Tibial artery (tissue), 4 donors: ENCODE data around the gene COL6A5.
"Not testable (repeated sequence)": the region's sequence is repeated elsewhere in the genome, so short reads cannot be mapped to it uniquely, and the experiment has no call there.

Experiments
- DNase-seq, 2 donors: peaks; one replicate each; pipeline ENCODE4 v3.0.0-alpha.2; 2019
- H3K27ac ChIP-seq, 2 donors: fragments of 200-600 bp; sonication (generic) in 1 of 2; 1 replicate in 1 of 2; 2 replicates in 1 of 2; pipeline ENCODE4 v1.5.1; 2018 to 2019; ENCODE audit warnings: mild to moderate bottlenecking in 1 of 2
- H3K27me3 ChIP-seq, 2 donors: fragments of 200-600 bp; sonication (generic) in 1 of 2; one replicate each; pipeline versions ENCODE4 v1.5.1 to v1.6.0; 2016 to 2019
- H3K36me3 ChIP-seq, 3 donors: fragments of 200-600 bp; sonication (generic) in 2 of 3; one replicate each; pipeline ENCODE4 v1.5.1; 2016 to 2019; ENCODE audit warnings: mild to moderate bottlenecking in 2 of 3
- H3K4me1 ChIP-seq, 4 donors: fragments of 200-600 bp; sonication (generic) in 2 of 4; 1 replicate in 3 of 4; 2 replicates in 1 of 4; pipeline ENCODE4 v1.5.1; 2016 to 2019
- H3K4me3 ChIP-seq, 2 donors: fragments of 200-600 bp; sonication (generic) in 1 of 2; 1 replicate in 1 of 2; 2 replicates in 1 of 2; pipeline ENCODE4 v1.5.1; 2018 to 2019; ENCODE audit warnings: mild to moderate bottlenecking in 2 of 2
- H3K9me3 ChIP-seq, 3 donors: fragments of 200-600 bp; sonication (generic) in 1 of 3; one replicate each; pipeline ENCODE4 v1.5.1; 2016 to 2019
- intact Hi-C: fragments of 100-400 bp; cut with DNase I; formaldehyde crosslinking; loops from one replicate; pipeline ENCODE4 v1.15.0; 2023; ENCODE audit warnings: low total_unique reads
- TF ChIP-seq, protein P1 (sequence below), 2 experiments: fragments of 200-600 bp in 1 of 2; fragments of 450-650 bp in 1 of 2; IDR thresholded peaks; one replicate each; pipeline ENCODE4 v1.5.1; 2017 to 2019; ENCODE audit warnings: antibody characterized with exemption in 2 of 2, mild to moderate bottlenecking in 1 of 2, moderate library complexity in 1 of 2

Gene COL6A5

DNA sequence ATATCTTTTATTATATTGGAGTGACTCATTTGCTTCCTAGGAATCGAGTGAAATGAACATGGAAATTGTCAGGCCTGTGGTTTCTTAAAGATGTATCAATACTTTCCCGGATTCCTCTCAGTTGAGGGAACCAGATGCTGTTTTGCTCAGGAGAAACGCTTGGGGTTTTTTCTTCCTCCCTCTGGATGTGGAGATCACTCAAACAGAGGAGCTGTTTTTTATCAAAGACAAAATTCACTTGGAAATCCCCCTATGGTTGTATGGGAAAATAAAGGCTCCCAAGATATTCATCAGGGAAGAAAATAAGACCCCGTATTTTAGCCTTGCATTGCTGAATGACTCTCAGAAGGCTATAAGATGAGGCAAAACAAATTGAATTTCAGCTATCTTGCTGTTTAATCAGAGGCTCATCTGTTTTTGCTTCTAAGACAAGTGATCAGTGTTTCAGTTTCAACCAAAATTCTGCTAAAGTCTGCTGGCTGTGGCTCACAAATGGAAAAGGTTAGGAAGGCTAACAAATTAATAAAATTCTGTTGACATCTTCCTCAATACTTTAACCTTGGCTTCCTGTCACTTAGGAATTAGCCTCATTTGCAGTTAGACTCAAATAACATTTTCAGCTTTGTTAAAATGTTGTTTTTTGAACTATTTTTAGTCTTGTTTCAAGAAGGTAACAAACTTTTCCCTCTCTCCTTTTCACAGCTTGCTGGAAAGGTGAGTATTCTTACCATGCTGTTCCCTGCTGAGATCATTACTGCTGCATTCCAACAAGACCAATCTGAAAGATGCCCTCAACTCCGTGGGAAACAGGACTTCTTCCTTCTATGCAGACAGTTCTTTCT, 83.6 kb downstream of the COL6A5 start:
- intact Hi-C loops = no loop called here
- Histone ChIP-seq H3K27ac (no peak overlapping the region), H3K36me3 (no peaks in the 10 kb centered on the region), H3K27me3 (no peaks in the 10 kb centered on the region), H3K4me1 (no peaks in the 10 kb centered on the region), H3K4me3 (no peak overlapping the region), H3K9me3 (peaks cover 0 to 2% (median 0%) of the 10 kb centered on the region in 3 donors)
- TF ChIP-seq, protein P1, sequence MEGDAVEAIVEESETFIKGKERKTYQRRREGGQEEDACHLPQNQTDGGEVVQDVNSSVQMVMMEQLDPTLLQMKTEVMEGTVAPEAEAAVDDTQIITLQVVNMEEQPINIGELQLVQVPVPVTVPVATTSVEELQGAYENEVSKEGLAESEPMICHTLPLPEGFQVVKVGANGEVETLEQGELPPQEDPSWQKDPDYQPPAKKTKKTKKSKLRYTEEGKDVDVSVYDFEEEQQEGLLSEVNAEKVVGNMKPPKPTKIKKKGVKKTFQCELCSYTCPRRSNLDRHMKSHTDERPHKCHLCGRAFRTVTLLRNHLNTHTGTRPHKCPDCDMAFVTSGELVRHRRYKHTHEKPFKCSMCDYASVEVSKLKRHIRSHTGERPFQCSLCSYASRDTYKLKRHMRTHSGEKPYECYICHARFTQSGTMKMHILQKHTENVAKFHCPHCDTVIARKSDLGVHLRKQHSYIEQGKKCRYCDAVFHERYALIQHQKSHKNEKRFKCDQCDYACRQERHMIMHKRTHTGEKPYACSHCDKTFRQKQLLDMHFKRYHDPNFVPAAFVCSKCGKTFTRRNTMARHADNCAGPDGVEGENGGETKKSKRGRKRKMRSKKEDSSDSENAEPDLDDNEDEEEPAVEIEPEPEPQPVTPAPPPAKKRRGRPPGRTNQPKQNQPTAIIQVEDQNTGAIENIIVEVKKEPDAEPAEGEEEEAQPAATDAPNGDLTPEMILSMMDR (IDR thresholded peaks at IDR 0.05) = no peak
- DNase-seq = no peak

DNA sequence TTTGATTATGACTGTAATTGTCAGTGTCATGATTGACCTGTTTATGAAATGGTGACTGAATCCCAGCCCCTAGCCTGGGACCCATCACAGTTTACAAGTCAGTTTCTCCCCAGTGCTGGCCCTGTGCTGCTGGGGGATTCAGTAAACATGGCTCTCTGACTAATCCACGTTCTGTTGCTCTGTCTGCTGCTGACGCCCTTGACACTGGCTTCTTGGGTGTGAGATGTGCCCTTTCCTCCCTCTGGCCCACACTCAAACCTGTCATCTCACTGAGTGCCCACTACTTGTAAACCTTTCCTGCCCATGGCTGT, 84.2 kb downstream of the COL6A5 start:
- TF ChIP-seq, protein P1 (IDR thresholded peaks at IDR 0.05) = no peak
- intact Hi-C loops = no loop called here

DNA sequence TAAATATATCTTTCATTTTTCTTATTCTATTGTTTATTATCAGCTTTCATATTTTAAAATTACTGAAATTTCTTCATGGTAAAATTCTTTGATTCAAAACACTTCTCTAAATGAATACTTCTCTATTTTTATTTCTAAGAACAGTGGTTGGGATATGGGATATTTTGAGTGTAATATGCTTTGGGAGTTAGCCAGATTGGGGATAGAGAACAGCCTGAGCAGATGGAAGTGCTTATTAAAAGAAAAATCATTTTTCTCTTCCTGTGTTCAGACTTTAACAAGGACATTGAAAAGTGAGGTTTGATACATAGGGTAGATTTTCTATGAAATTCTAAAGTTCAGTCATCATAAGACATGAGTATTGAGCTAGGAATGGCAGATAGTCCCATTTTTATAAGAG, 84.8 kb downstream of the COL6A5 start:
- TF ChIP-seq, protein P1 (IDR thresholded peaks at IDR 0.05) = no peak
- no peak overlapping the region for H3K27ac ChIP-seq
- no peaks in the 10 kb centered on the region for H3K4me1 ChIP-seq
- intact Hi-C loops = no loop called here
- no peaks in the 10 kb centered on the region for H3K36me3 ChIP-seq
- H3K27me3 ChIP-seq = no peaks in the 10 kb centered on the region
- no peak overlapping the region for H3K4me3 ChIP-seq
- peaks cover 0 to 5% (median 0%) of the 10 kb centered on the region in 3 donors for H3K9me3 ChIP-seq
- DNase-seq = no peak

More for the DNA sequence above, 84.2 kb downstream of the COL6A5 start:
- H3K9me3 ChIP-seq = peaks cover 0 to 5% (median 0%) of the 10 kb centered on the region in 3 donors
- no peaks in the 10 kb centered on the region for H3K36me3 ChIP-seq
- H3K4me1 ChIP-seq = no peaks in the 10 kb centered on the region
- no peak overlapping the region for H3K27ac ChIP-seq
- no peak overlapping the region for H3K4me3 ChIP-seq
- no peaks in the 10 kb centered on the region for H3K27me3 ChIP-seq
- no peak for DNase-seq

DNA sequence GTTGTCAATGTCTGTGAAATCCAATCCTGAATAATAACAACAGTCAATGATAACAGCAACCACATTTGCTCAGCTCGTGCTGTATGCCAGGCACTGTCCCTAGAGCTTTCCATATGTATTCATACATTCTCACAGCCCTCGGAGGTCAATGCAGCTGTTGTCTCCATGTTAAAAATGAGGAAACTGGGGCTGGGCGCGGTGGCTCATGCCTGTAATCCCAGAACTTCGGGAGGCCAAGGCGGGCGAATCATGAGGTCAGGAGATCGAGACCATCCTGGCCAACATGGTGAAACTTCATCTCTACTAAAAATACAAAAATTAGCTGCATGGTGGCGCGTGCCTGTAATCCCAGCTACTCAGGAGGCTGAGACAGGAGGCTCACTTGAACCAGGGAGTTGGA, 86.6 kb downstream of the COL6A5 start:
- DNase-seq, H3K36me3 ChIP-seq, H3K27ac ChIP-seq, intact Hi-C loops, H3K4me3 ChIP-seq, H3K9me3 ChIP-seq, H3K27me3 ChIP-seq, H3K4me1 ChIP-seq: not testable (repeated sequence)

DNA sequence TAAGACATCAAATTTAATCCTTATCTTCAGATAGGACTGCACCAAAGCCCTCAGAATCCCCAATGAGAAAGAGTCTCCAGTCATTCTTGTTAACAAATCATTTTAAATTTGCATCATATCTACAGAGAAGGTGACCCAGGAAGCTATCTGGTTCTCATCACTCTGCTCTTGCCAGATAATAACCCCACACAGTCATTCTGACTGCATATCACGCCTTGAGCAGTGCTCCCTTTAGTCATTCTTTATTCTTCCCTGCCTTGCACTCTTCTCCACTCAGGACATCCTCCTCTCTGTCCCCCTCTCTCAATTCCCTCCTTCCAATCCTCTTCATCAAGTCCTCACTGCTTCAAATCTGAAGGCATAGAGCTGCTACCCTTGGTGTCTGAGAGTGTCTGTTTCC, 87.8 kb downstream of the COL6A5 start:
- intact Hi-C loops = no loop called here
- H3K4me1 ChIP-seq = no peaks in the 10 kb centered on the region
- peaks cover 0 to 5% (median 0%) of the 10 kb centered on the region in 3 donors for H3K9me3 ChIP-seq
- no peak for DNase-seq
- no peaks in the 10 kb centered on the region for H3K36me3 ChIP-seq
- no peaks in the 10 kb centered on the region for H3K27me3 ChIP-seq
- H3K4me3 ChIP-seq = no peak overlapping the region
- TF ChIP-seq, protein P1 (IDR thresholded peaks at IDR 0.05) = no peak
- H3K27ac ChIP-seq = no peak overlapping the region

DNA sequence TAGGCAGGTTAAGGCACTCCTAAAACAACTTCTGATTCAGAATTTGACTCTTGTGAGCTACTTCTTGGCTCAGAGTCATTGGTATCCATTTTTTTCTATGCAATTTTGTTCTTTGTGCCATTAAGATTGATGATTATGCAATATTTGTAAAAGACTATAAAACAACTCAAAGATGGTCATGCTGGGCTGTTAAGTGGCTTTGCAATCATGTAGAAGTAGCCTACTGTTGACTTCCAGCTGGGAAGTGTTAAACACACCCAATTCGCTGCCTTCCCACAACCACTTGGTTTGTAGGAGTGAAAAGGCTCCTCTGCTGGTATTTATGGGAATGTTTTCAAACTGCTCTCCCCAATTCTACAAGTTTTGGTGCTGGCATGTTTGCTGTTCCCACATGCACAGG, 96.8 kb downstream of the COL6A5 start:
- Histone ChIP-seq H3K36me3 (no peaks in the 10 kb centered on the region), H3K4me3 (no peak overlapping the region), H3K27ac (no peak overlapping the region), H3K4me1 (no peaks in the 10 kb centered on the region), H3K9me3 (no peaks in the 10 kb centered on the region), H3K27me3 (no peaks in the 10 kb centered on the region)
- intact Hi-C loops = no loop called here
- TF ChIP-seq, protein P1 (IDR thresholded peaks at IDR 0.05) = no peak
- no peak for DNase-seq

DNA sequence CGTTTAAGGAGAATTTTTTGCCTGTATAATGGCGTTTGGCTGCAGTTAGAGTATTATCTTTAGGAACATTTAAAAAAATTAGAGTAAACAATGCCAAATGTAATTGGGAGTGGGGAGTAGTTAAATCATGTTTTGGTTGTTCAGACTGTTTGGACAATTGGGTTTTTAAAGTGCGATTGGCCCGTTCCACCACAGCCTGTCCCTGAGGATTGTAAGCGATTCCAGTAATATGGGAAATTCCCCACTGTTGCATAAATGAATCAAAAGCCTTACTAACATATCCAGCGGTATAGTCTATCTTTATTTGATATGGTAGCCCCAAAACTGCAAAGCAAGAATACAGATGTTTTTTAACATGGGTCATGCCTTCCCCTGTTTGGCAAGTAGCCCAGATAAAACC, 101.4 kb downstream of the COL6A5 start:
- H3K9me3 ChIP-seq, DNase-seq, H3K4me3 ChIP-seq, H3K27me3 ChIP-seq, H3K4me1 ChIP-seq, intact Hi-C loops, H3K36me3 ChIP-seq, H3K27ac ChIP-seq: not testable (repeated sequence)

DNA sequence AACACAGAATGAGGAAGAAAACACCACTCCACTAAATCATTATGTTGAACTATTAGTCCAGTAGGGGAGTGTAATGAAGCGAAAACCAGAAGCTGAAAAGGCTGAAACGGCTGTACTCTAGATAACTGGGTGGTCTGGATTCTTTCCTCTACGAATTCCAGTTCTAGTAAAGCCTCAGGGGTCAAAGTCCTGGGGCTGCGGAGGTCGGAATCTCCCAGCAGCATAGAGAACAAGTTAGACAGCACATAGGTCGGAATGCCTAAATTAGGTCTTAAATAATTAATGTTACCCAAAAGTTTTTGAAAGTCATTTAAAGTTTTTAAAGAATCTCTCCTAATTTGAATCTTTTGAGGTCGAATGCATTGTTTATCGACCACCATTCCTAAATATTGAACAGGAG, 102.7 kb downstream of the COL6A5 start:
- H3K9me3 ChIP-seq, intact Hi-C loops: not testable (repeated sequence)

More for the DNA sequence above, 102.7 kb downstream of the COL6A5 start:
- not testable (repeated sequence) for H3K36me3 ChIP-seq, DNase-seq, H3K27me3 ChIP-seq, H3K4me1 ChIP-seq, H3K4me3 ChIP-seq, H3K27ac ChIP-seq
